ENCODE data around the gene TMEM167A. TPM values are rescaled to one million over a fixed set of nuclear protein-coding genes. Genes with fewer than 3 reads are reported as not detected.
"Not testable (repeated sequence)": the region's sequence is repeated elsewhere in the genome, so short reads cannot be mapped to it uniquely, and the experiment has no call there.

Gene TMEM167A
- polyA plus RNA-seq, 3 donors, result 117 to 124 (median 118) TPM

DNA sequence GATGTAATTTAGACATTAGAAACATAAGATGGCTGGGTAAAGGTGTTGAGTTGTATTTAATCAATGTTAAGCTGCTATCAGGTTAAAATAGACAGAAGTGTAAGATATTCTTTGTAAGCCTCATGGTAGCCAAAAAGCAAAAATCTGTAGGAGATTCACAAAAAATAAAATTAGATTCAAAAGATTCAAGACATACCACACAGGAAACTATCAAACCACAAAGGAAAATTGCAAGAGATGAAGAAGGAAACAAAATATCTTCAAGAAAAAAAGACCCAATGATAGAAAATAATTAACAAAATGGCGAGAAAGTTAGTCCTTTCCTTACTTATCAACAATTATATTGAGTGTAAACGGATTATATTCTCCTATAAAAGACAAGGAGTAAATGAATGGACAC, 15.4 kb upstream of the TMEM167A start:
- no peak for DNase-seq (ENCODE audit: low read depth in 3 of 3, low spot score in 2 of 3)

GRCh38 chr5:83090169-83090568, 13.0 kb upstream of the TMEM167A start:
- DNase-seq (ENCODE audit: low read depth in 3 of 3, low spot score in 2 of 3), result no peak

- no peak for DNase-seq (ENCODE audit: low read depth in 3 of 3, low spot score in 2 of 3)
These were observed 7.9 kb upstream of the TMEM167A start for GRCh38 chr5:83085106-83085505.

DNA sequence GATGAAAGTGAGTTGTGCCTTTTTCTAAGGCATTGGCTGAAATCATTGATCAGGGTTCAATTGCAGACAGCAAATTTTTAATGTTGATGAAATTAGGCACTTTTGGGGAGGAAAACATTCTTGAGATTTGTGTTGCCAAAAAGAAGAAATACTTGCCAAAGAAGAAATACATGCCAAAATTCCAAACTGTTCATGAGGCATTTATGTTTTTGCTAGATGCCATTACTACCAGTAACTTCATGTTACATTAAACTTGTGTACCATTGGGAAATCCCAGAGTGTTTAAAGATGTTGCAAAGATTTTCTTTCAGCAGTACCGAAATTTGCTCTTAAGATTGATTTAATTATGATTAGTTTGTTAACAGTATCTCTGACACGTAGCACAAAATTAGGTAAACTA, 7.1 kb upstream of the TMEM167A start:
- no peak for DNase-seq (ENCODE audit: low read depth in 3 of 3, low spot score in 2 of 3)

DNA sequence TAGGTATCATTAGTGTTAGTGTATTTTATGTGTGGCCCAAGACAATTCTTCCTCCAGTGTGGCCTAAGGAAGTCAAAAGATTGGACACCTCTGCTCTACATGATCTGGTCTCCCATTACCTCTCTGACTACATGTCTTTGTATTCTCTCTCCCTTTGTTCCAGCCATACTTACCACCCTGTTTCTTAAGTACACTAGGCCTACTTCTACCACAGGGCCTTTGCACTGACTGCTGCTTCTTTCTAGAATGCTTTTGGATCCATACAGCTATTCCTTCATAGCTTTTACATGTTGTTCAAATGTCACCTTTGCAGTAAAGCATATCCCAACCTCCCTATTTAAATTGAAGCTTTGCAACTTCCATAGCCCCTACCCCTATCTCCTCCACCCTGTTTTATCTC, 5.6 kb upstream of the TMEM167A start:
- DNase-seq (ENCODE audit: low read depth in 3 of 3, low spot score in 2 of 3), result no peak

DNA sequence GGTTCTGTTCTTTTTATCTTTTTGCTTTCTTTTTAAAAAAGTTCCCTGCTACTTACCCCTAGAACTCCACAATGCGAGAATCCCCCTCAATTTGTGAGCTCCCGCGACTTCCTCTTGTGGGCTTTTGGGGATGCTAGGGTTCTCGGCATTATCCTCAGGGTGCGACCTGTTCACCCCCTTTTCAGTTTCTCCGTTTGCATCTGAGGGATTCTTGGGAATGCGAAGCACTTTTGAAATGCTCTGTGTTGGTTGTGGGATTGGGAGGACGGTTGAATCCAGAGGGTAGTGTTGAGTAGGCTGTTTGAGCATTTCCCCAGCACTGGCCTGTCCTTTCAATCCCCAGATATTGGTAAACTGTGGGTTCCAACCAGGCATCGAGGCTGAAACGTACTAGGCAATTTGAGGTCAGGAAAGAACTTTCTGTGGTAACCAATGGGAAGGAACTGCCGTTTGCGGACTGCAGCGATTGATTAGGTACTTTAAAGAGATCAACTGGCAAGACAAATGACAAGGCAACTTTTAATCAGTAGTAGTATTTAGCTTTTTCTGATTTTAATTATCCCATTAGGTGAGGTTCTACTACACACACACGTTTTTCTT, 568 bp upstream of the TMEM167A start:
- DNase-seq (ENCODE audit: low read depth in 3 of 3, low spot score in 2 of 3), result peak in 1 of 3 donors; percentile 31

- DNase-seq (ENCODE audit: low read depth in 3 of 3, low spot score in 2 of 3), result no peak
These were observed 4.2 kb downstream of the TMEM167A start for GRCh38 chr5:83072966-83073365.

DNA sequence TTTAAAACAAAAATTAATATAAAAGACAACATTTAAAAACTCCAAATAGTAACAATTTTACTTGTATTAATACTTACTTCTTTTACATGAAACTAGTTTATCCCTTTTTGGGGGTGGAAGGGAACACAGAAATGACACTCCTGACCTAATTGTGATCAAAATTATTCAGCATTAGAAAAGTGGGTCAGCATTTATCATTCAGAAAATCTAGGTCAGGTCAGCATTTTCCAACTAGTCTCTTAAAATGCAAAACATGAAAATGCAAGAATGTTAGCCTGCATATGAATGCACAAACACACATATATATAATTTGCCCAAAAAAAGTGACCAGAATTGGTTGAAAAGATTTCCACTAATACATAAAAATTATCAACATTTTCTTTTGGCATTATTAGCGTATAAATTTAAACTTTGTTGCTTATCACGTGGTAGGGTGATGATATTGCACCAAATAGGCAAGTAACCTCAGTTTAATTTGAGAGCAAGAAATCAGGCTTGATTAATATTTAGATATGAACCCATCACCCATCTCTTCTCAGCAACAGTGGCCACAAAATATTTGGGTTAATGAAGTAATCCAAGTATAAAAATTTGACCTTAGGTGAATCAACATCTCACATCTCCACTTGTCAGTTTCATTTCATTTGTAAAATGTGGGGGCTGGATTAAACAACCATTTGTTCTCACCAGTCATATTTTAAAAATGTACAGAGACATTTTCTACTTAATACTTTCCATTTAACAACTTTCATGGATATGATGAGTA, 5.7 kb downstream of the TMEM167A start:
- no peak for DNase-seq (ENCODE audit: low read depth in 3 of 3, low spot score in 2 of 3)

- DNase-seq (ENCODE audit: low read depth in 3 of 3, low spot score in 2 of 3), result no peak
These were observed 7.9 kb downstream of the TMEM167A start for GRCh38 chr5:83069096-83069799.

GRCh38 chr5:83067377-83067776, 9.8 kb downstream of the TMEM167A start:
- not testable (repeated sequence) for DNase-seq (ENCODE audit: low read depth in 3 of 3, low spot score in 2 of 3)

- no peak for DNase-seq (ENCODE audit: low read depth in 3 of 3, low spot score in 2 of 3)
These were observed 10.6 kb downstream of the TMEM167A start for GRCh38 chr5:83066548-83067110.

GRCh38 chr5:83059341-83059740, 17.9 kb downstream of the TMEM167A start:
- no peak for DNase-seq (ENCODE audit: low read depth in 3 of 3, low spot score in 2 of 3)

DNA sequence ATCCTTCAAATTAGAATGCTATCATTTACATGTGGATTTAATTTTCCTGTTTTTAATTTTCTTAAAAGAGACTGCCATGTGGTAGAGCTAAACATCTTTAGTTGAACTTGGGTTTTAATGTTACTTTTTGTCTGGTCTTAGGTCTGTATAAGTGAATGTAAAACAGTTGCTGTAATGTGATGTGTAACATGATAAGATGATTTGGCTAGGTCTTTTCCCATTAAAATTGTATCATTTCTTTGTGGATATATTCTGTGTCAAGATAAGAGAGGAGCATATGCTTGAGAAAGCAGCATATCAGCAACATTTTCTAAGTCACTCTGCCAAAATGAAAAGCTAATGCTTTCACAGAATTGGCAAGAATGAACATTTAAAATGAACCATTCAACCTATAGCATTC, 18.5 kb downstream of the TMEM167A start:
- no peak for DNase-seq (ENCODE audit: low read depth in 3 of 3, low spot score in 2 of 3)

DNA sequence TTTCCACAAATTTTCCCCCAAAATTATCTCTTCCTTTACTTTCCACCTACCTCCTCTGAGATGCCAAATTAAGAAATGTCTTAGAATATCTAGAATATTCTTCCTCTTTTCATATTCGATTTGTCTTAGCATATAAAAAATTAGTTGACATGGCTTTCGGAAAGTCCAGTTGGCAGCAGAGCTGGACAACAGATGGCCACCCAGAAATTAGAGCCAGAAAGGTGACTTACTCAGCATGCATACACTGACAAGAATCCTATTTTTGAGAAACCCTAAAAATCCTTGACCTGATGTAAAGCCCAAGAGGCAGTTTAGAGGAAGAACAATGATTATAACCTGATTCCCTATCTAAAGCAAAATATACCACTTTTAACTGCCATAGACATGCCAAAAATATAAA, 22.0 kb downstream of the TMEM167A start:
- DNase-seq (ENCODE audit: low read depth in 3 of 3, low spot score in 2 of 3), result no peak

- no peak for DNase-seq (ENCODE audit: low read depth in 3 of 3, low spot score in 2 of 3)
These were observed 26.4 kb downstream of the TMEM167A start for GRCh38 chr5:83050723-83051340.

GRCh38 chr5:83049370-83049885, 27.8 kb downstream of the TMEM167A start:
- peak in 2 of 3 donors; percentile 23 to 27 for DNase-seq (ENCODE audit: low read depth in 3 of 3, low spot score in 2 of 3)

DNA sequence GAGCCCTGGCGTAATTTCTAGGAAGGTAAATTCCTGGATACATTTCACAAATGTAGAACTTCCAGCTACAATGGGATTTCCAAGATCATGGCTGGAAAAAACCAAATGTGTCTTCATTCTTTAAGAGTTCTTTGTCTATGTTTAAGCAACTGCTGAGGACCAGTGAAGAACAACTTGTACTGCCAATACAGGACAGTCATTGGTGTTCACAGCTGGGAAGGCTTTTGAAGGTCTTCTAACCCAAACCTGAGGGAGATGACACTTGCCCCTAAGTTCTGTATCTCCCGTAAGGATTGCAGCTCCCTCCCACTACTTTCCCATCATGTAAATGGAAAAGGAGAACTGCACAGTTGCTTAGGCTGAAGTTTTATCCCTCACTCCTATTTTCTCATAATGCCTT, 28.4 kb downstream of the TMEM167A start:
- no peak for DNase-seq (ENCODE audit: low read depth in 3 of 3, low spot score in 2 of 3)

- DNase-seq (ENCODE audit: low read depth in 3 of 3, low spot score in 2 of 3), result no peak
These were observed 28.9 kb downstream of the TMEM167A start for GRCh38 chr5:83048277-83048676.

GRCh38 chr5:83044926-83045325, 32.3 kb downstream of the TMEM167A start:
- no peak for DNase-seq (ENCODE audit: low read depth in 3 of 3, low spot score in 2 of 3)

- DNase-seq (ENCODE audit: low read depth in 3 of 3, low spot score in 2 of 3), result no peak
These were observed 34.7 kb downstream of the TMEM167A start for GRCh38 chr5:83042507-83042906.

DNA sequence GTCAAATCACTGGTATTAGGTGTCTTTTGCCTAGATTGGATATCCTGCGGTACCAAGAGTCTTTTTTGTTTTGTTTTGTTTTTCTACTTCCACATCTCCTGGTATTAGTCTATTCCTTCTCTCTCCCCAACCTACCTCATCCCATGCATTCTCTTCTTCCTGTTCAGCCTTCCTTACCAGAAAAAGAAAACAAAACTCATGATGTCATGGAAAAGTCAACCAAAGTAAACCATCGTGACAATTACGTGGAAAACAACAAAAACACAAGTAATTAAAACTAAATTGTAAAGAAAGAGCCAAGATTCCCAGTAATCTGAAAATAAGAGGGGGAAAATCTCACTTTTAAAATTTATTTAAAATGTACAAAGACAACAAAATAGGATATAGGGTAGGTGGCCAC, 38.3 kb downstream of the TMEM167A start:
- no peak for DNase-seq (ENCODE audit: low read depth in 3 of 3, low spot score in 2 of 3)

Data from right renal cortex interstitium (tissue), 3 donors.